HepG2 (cell line): ENCODE results near the gene OSBPL3. TPM values are rescaled to one million over a fixed set of nuclear protein-coding genes. Genes with fewer than 3 reads are reported as not detected.

Experiments
- ATAC-seq: fragments of 200-7000 bp; cut with Tn5 transposase; 3 replicates; pipeline ENCODE4 v1.9.1; 2020; ENCODE audit warnings: mild to moderate bottlenecking, moderate library complexity
- BruUV-seq: library from RNA; stranded (reverse); fragments of 400-500 nt; replicated peaks from 2 replicates; lab custom pipeline; 2021; lab: Mats Ljungman, UMichigan
- CTCF ChIA-PET: fragments of 300-600 bp; formaldehyde crosslinking; extraction: SDS; loops from one replicate; lab custom pipeline; 2021; ENCODE audit warnings: low total read pairs, inconsistent platforms, low intra/inter-chr PET ratio; lab: Yijun Ruan, JAX
- POLR2A ChIA-PET: fragments of 350-600 bp; sonication (Branson Sonifier 250); formaldehyde crosslinking; loops from one replicate; lab custom pipeline; 2020; ENCODE audit warnings: antibody characterized with exemption, inconsistent platforms; lab: Yijun Ruan, JAX
- DNase-seq: peaks from one replicate; pipeline ENCODE4 v3.0.0-alpha.2; 2015; ENCODE audit warnings: low spot score
- FAIRE-seq: peaks from 3 replicates; lab custom pipeline; 2011; peaks lifted over from hg19 to GRCh38; lab: Jason Lieb, UNC
- H2AFZ ChIP-seq: one replicate; pipeline ENCODE4 v1.6.1; 2011; ENCODE audit warnings: low read length, inconsistent platforms
- H3K27ac ChIP-seq: fragments of 300-600 bp; 3 replicates; pipeline ENCODE4 v1.8.0; 2011; ENCODE audit warnings: mixed run types, mild to moderate bottlenecking, mixed read lengths, low read length, inconsistent platforms; ENCODE audit not compliant: insufficient read depth; ENCODE audit errors: extremely low read length
- H3K27me3 ChIP-seq, 2 experiments: fragments of 200-600 bp in 1 of 2; 2 replicates in 1 of 2; 3 replicates in 1 of 2; pipeline versions ENCODE4 v1.6.0 to v1.8.0; 2011; ENCODE audit warnings: low read length in 2 of 2, mild to moderate bottlenecking in 2 of 2, moderate library complexity in 2 of 2, inconsistent platforms in 1 of 2; ENCODE audit not compliant: insufficient read depth in 2 of 2, control insufficient read depth in 1 of 2
- H3K36me3 ChIP-seq, 2 experiments: fragments of 200-600 bp in 1 of 2; replicated peaks in 1 of 2; 2 replicates in 1 of 2; 3 replicates in 1 of 2; pipeline versions ENCODE4 v1.5.1 to v1.8.0; 2011; ENCODE audit warnings: low read length in 2 of 2, inconsistent platforms in 1 of 2; ENCODE audit not compliant: insufficient read depth in 2 of 2, control insufficient read depth in 1 of 2
- H3K4me1 ChIP-seq: 2 replicates; pipeline ENCODE4 v1.5.1; 2012; ENCODE audit warnings: low read length, inconsistent platforms; ENCODE audit not compliant: insufficient read depth
- H3K4me2 ChIP-seq: 2 replicates; pipeline ENCODE4 v1.6.0; 2011; ENCODE audit warnings: low read depth, low read length, inconsistent platforms
- H3K4me3 ChIP-seq, 3 experiments: fragments of 200-600 bp in 1 of 3; sonication (generic), shearing (Covaris generic) in 1 of 3; replicated peaks in 1 of 3; 2 replicates each; pipeline ENCODE4 v1.5.1; 2011 to 2016; ENCODE audit warnings: low read length in 3 of 3, inconsistent platforms in 2 of 3, low read depth in 2 of 3, mild to moderate bottlenecking in 2 of 3, control low read depth in 1 of 3, mixed read lengths in 1 of 3; ENCODE audit not compliant: insufficient read depth in 1 of 3
- H3K79me2 ChIP-seq: one replicate; pipeline ENCODE4 v1.6.1; 2011; ENCODE audit warnings: low read length, inconsistent platforms; ENCODE audit not compliant: insufficient read depth
- H3K9ac ChIP-seq: 2 replicates; pipeline ENCODE4 v1.6.0; 2011; ENCODE audit warnings: mild to moderate bottlenecking, low read depth, low read length, inconsistent platforms; ENCODE audit not compliant: insufficient read depth
- H3K9me3 ChIP-seq: 2 replicates; pipeline ENCODE4 v1.5.1; 2012; ENCODE audit warnings: mild to moderate bottlenecking, low read length
- H4K20me1 ChIP-seq: 2 replicates; pipeline ENCODE4 v1.6.0; 2011; ENCODE audit warnings: inconsistent platforms, mild to moderate bottlenecking, low read length, moderate library complexity; ENCODE audit not compliant: insufficient read depth
- GABPB1 ChIP-seq: IDR thresholded peaks from 2 replicates; pipeline ENCODE4 v1.6.1; 2016; ENCODE audit warnings: mild to moderate bottlenecking, missing genetic modification reagents, moderate library complexity, missing compliant biosample characterization
- HNRNPK ChIP-seq: fragments of 200-400 bp; formaldehyde crosslinking; IDR thresholded peaks from 2 replicates; pipeline ENCODE4 v1.6.1; 2018; ENCODE audit warnings: low read length, low read depth, moderate library complexity, mild to moderate bottlenecking; ENCODE audit not compliant: poor library complexity, severe bottlenecking
- KAT2B ChIP-seq: fragments of 150-350 bp; IDR thresholded peaks from 2 replicates; pipeline ENCODE4 v1.6.1; 2014; ENCODE audit warnings: low read depth, low read length, borderline replicate concordance
- KDM6A ChIP-seq: IDR thresholded peaks from 2 replicates; pipeline ENCODE4 v1.6.1; 2016; ENCODE audit warnings: low read depth
- MATR3 ChIP-seq: sonication (generic); formaldehyde crosslinking; IDR thresholded peaks from 2 replicates; pipeline ENCODE4 v1.4.0; 2020; ENCODE audit warnings: missing genetic modification reagents
- RAD51 ChIP-seq: fragments of 450-650 bp; IDR thresholded peaks from 2 replicates; pipeline ENCODE4 v1.6.1; 2016; ENCODE audit warnings: borderline replicate concordance
- ZNF263 ChIP-seq: sonication (generic); formaldehyde crosslinking; IDR thresholded peaks from 2 replicates; pipeline ENCODE4 v1.4.0; 2020; ENCODE audit warnings: missing genetic modification reagents
- WGBS: methylation state at CpG from one replicate; pipeline ENCODE4 v1.1.6; 2017; ENCODE audit warnings: low lambda C conversion rate; 5-methylcytosine and 5-hydroxymethylcytosine counted together
- in situ Hi-C: cut with HindIII; loops from 2 replicates; pipeline ENCODE4 v1.10.0; 2017; ENCODE audit warnings: low pct_unique_long_range_greater_than_20kb; ENCODE audit not compliant: extremely low pct_ligation_motif_present
- intact Hi-C: fragments of 100-400 bp; cut with micrococcal nuclease; formaldehyde crosslinking; loops from one replicate; pipeline ENCODE4 v1.10.0; 2022; ENCODE audit not compliant: unreplicated experiment
- polyA plus RNA-seq, 8 experiments: library from polyadenylated mRNA; depleted of rRNA in 3 of 8; stranded (reverse) in 7 of 8; unstranded in 1 of 8; fragments of >200 nt; fragmentation: Illumina TruSeq in 4 of 8; extraction: Trizol in 4 of 8; gene quantifications; 2 replicates each; pipeline versions ENCODE4 v1.2.1 to v1.2.3, GENCODE V29; 2011 to 2016; ENCODE audit warnings: low read depth in 4 of 8, missing spikeins in 1 of 8, mixed read lengths in 1 of 8; ENCODE audit not compliant: insufficient read depth in 1 of 8
- total RNA-seq, 5 experiments: library from RNA; depleted of rRNA; stranded (reverse); fragments of >200 nt; fragmentation: Illumina TruSeq; extraction: Trizol; gene quantifications; 2 replicates each; pipeline ENCODE4 v1.2.3, GENCODE V29; 2016; ENCODE audit warnings: low read depth in 1 of 5
- TF ChIP-seq, protein P1 (sequence below): fragments of 450-650 bp; IDR thresholded peaks from 2 replicates; pipeline ENCODE4 v1.6.1; 2016
- TF ChIP-seq, protein P2 (sequence below): IDR thresholded peaks from 2 replicates; pipeline ENCODE4 v1.6.1; 2018; ENCODE audit warnings: missing genetic modification reagents, mild to moderate bottlenecking, missing compliant biosample characterization

Gene OSBPL3
- total and polyA plus RNA-seq, 2 of the 13 experiments (the other 11 are each of a cell fraction or from before 2014, with no cell fraction given), result 8.8 to 28.9 TPM

DNA sequence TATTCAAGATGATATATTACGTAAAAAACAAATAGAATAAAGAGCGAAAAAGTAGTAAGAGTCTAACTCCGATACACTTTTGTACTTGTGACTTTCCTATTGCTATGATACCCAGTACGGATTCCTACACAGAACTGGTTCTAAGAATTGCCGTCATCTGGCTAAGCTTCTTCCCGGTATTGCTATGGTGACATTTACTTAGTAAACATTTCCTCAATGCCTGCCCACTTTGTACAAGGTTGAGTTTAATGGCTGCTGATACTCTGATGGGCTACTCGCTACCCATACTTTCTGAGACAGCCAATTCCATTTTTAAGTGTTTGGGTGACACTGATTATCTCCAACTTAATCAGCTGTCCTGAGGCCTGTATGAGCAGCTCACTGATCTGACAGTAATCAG, 55.6 kb downstream of the OSBPL3 start:
- DNase-seq (no peak), ATAC-seq (no peak), FAIRE-seq (no peak)
- Histone ChIP-seq H3K4me1 (peaks cover 34% of the 10 kb centered on the region), H3K36me3 (no peaks in the 10 kb centered on the region; a peak in 1 of 5 replicates), H3K9me3 (no peaks in the 10 kb centered on the region), H3K4me2 (no peak overlapping the region), H3K27ac (no peak overlapping the region), H3K9ac (no peak overlapping the region), H2AFZ (no peak overlapping the region), H3K27me3 (no peaks in the 10 kb centered on the region), H3K79me2 (peaks cover 59% of the 10 kb centered on the region), H4K20me1 (no peaks in the 10 kb centered on the region), H3K4me3 (no peak overlapping the region)
- ChIA-PET CTCF (no interaction called here), POLR2A (no interaction called here)
- WGBS, result 98% methylated on average over 7 of the region's 7 CpGs
- no TSS peak for BruUV-seq
- TF ChIP-seq, protein P1, sequence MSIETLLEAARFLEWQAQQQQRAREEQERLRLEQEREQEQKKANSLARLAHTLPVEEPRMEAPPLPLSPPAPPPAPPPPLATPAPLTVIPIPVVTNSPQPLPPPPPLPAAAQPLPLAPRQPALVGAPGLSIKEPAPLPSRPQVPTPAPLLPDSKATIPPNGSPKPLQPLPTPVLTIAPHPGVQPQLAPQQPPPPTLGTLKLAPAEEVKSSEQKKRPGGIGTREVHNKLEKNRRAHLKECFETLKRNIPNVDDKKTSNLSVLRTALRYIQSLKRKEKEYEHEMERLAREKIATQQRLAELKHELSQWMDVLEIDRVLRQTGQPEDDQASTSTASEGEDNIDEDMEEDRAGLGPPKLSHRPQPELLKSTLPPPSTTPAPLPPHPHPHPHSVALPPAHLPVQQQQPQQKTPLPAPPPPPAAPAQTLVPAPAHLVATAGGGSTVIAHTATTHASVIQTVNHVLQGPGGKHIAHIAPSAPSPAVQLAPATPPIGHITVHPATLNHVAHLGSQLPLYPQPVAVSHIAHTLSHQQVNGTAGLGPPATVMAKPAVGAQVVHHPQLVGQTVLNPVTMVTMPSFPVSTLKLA, result no peak
- TF ChIP-seq MATR3 (CRISPR knock-in tag), result no peak
- TF ChIP-seq KDM6A (CRISPR knock-in tag), result no peak
- no peak for TF ChIP-seq RAD51
- TF ChIP-seq GABPB1 (CRISPR knock-in tag), result no peak
- TF ChIP-seq HNRNPK, result no peak
- TF ChIP-seq, protein P2, sequence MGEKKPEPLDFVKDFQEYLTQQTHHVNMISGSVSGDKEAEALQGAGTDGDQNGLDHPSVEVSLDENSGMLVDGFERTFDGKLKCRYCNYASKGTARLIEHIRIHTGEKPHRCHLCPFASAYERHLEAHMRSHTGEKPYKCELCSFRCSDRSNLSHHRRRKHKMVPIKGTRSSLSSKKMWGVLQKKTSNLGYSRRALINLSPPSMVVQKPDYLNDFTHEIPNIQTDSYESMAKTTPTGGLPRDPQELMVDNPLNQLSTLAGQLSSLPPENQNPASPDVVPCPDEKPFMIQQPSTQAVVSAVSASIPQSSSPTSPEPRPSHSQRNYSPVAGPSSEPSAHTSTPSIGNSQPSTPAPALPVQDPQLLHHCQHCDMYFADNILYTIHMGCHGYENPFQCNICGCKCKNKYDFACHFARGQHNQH (CRISPR knock-in tag), result no peak
- TF ChIP-seq KAT2B, result no peak
- no peak for TF ChIP-seq ZNF263
- intact Hi-C loops, result no loop called here
- in situ Hi-C loops, result no loop called here
